GM18502 (cell line): ENCODE results near the gene ZNF33A.
"Not testable (repeated sequence)": the region's sequence is repeated elsewhere in the genome, so short reads cannot be mapped to it uniquely, and the experiment has no call there.

Experiments used
- ATAC-seq: cut with Tn5 transposase; IDR thresholded peaks from one replicate; pipeline ENCODE4 v1.9.1; 2021; ENCODE audit warnings: mild to moderate bottlenecking; ENCODE audit not compliant: unreplicated experiment, poor library complexity

Gene ZNF33A

GRCh38 chr10:38010119-38010903 lies at the start of gene ZNF33A:
Gene ZNF33A (plus strand): TSS chr10:38010675. CDS start chr10:38012342, 1,667 bp downstream.
- ATAC-seq, result peak; percentile 88

- no peak for ATAC-seq
Observed at GRCh38 chr10:37965006-37965405, 45.5 kb upstream of the ZNF33A start.

DNA sequence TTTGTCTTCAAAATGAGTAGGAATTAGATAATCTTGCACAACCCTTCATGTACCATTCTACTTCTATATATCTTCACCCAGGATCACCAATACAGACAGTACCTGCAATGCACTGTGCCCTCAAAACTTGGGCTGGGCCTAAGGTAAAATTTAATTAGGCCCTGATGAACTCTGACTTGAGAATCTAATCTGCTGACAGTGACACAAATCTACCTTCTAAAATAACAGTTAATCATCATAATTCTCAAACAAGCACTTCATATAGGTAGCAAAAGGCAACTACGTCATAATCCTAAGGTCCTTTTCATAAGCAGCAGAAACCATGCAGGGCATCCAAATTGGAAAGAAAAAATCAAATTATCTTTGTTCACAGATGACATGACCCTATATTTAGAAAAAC lies 38.1 kb upstream of the ZNF33A start:
- ATAC-seq, result no peak

GRCh38 chr10:37975401-37975991 lies 35.0 kb upstream of the ZNF33A start:
- no peak for ATAC-seq

- ATAC-seq, result peak; percentile 95
Observed at GRCh38 chr10:37976091-37976879, 34.2 kb upstream of the ZNF33A start, which contains the start of gene ZNF25. Gene ZNF25 (minus strand): TSS chr10:37976647. CDS start chr10:37971722, 4,925 bp downstream.

DNA sequence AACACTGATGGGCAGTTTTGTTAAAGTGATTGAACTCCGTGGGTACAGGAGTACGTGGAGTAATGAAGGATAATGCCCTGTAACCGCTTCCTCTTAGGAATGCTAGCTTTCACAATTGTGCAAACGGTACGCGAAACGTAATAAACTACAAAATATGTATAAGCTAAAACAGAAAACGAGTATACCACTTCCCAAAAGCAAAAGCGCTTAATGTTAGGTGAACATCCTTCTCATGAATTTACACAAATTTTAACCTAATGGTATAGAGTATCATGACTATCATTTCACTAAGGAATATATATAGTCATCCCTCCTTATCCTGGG lies 33.6 kb upstream of the ZNF33A start:
- ATAC-seq, result no peak

DNA sequence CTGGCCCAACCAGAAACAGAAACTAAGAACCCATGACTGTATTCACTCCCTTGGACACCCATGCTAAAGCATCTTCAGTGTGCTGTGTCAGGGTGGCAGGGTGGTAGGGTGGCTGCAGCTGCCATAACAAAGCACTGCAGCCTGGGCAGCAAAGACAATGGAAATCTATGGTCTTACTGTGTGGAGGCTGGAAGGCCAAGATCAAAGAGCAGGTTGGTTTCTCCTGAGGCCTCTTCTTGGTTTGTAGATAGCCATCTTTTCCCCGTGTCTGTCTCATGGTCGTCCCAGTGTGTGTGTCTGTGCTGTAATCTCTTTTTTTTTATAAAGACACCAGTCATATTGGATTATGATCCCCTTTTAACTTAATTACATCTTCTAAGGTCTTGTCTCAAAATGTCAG lies 18.8 kb upstream of the ZNF33A start:
- ATAC-seq, result no peak

- ATAC-seq, result no peak
Observed at GRCh38 chr10:37992083-37992482, 18.4 kb upstream of the ZNF33A start.

- not testable (repeated sequence) for ATAC-seq
Observed at GRCh38 chr10:37998920-37999319, 11.6 kb upstream of the ZNF33A start.

DNA sequence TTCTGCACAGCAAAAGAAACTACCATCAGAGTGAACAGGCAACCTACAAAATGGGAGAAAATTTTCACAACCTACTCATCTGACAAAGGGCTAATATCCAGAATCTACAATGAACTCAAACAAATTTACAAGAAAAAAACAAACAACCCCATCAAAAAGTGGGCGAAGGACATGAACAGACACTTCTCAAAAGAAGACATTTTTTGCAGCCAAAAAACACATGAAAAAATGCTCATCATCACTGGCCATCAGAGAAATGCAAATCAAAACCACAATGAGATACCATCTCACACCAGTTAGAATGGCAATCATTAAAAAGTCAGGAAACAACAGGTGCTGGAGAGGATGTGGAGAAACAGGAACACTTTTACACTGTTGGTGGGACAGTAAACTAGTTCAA lies 10.0 kb upstream of the ZNF33A start:
- ATAC-seq, result not testable (repeated sequence)

DNA sequence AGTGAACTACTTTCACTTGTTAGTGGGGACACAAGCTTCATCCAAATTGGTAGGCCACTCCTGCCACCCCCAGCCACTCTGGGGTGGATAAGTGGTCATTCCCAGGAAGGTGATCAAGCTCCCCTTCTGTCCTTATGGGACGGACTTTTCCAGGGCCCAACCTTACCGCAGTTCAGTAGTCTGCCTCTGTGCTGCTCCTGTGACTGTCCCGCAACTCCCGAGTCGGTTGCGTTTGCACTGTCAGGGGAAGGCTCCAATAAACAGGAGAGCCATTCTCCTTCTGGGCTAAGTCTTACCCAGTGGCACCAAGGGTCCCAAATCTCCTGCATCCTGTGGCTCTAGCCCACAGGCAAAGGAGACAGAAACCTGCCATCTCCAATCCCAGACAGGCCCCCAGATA lies 7.4 kb upstream of the ZNF33A start:
- ATAC-seq, result no peak

DNA sequence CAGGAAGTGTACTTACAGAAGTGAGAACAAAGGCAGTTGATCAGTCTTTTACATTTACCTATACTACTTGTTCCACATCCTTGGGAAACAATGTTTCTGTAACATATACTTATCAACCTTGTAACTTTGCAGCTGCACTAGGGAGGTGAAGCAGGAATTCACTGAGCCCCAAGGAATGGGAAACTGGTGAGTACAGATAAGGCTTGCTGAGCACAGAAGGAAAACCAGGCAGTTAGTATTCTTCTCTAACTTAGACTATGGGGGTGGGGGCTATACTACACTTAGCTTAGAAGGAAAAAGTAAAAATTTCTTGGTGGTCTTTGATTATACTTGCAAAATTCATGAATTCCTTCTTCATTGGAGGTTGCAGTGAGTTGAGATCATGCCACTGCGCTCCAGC lies 6.9 kb upstream of the ZNF33A start:
- ATAC-seq, result no peak

- ATAC-seq, result no peak
Observed at GRCh38 chr10:38007551-38007950, 2.9 kb upstream of the ZNF33A start.

DNA sequence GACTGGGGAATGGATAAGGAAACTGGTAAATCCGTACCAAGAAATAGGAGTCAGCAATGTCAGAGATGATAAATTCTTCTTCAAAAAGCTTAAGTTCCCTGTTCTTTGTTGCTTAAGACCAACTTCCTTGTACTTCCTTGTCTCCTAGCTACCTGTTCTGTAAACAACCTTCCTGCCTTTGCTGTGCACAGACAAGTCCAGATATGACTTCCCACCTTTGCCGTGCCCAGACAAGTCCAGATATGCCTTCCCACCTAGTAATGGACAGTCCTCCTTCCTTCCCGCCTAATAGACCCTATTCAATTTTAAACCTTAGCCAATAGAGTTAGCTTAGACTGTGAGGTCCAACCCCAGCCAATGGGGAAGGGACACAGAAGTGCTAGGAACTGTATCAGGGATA lies 2.5 kb upstream of the ZNF33A start:
- no peak for ATAC-seq

DNA sequence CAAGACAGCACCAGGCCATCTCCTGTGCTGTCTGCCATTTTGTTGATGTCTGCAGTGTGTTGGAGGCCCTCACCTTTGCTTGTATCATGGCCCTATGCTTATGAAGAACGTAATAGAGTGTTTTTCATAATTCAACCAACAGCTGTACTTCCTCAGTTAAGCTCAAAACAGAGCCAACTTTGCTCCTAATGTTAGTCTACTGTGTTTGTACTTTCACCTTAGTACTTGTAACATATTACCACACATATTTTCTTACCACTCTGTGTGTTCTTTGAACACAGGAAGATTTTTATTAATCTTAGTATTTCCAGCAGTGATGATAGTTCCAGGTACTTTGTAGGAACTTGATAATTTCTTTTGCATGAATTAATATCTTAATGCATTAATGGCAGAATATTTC lies 5.9 kb downstream of the ZNF33A start:
- no peak for ATAC-seq

DNA sequence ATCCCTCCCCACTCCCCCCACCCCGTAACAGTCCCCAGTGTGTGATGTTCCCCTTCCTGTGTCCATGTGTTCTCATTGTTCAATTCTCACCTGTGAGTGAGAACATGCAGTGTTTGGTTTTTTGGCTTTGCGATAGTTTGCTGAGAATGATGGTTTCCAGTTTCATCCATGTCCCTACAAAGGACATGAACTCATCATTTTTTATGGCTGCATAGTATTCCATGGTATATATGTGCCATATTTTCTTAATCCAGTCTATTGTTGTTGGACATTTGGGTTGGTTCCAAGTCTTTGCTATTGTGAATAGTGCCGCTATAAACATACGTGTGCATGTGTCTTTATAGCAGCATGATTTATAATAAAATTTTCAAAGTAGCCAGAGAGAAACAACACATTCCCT lies 8.6 kb downstream of the ZNF33A start:
- not testable (repeated sequence) for ATAC-seq

DNA sequence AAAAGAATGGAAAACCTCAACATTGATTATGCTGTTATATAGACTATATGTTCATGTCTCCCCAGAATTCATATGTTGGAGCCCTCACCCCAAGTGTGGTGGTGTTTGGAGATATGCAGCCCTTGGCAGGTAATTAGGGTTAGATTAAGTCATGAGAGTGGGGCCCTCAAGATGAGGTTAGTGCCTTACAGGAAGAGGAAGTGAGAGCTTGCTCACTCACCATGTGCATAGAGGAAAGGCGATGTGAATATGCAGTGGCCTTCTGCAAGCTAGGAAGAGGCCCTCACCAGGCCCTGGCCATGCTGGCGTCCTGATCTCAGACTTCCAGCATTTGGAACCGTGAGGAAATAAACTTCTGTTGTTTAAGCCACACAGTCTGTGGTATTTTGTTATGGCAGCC lies 14.8 kb downstream of the ZNF33A start:
- peak; percentile 90 for ATAC-seq

GRCh38 chr10:38027986-38028385 lies 17.5 kb downstream of the ZNF33A start:
- ATAC-seq, result no peak

DNA sequence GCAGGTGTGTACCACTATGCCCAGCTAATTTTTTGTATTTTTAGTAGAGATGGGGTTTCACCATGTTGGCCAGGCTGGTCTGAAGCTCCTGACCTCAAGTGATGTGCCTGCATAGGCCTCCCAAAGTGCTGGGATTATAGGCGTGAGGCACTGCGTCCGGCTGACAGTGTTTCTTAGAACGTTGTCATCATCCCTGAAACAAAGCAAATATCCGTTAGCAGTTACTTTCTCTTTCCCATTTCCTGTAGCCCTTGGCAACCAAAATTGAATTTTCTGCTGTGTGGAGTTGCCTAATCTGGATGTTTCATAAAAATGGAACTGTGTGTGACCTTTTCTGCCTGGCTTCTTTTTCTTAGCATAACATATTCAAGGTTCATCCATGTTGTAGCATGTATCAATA lies 22.4 kb downstream of the ZNF33A start:
- no peak for ATAC-seq

GRCh38 chr10:38038107-38038931 lies 27.8 kb downstream of the ZNF33A start:
- ATAC-seq, result peak; percentile 95

GRCh38 chr10:38038932-38039245 lies 28.4 kb downstream of the ZNF33A start:
- peak; percentile 29 for ATAC-seq
